ENCODE measurements around the gene ADH5.

- TF ChIP-seq CTCF (IDR thresholded peaks at IDR 0.05) (no peak), EZH2 (IDR thresholded peaks at IDR 0.05; ENCODE audit: borderline replicate concordance, insufficient read depth, low read depth, low read length, poor library complexity, severe bottlenecking) (no peak)
Measured at GRCh38 chr4:99078336-99078735, 10.3 kb downstream of the ADH5 start.
